HG02642 (cell line): ENCODE results near the gene CDYL.

Source experiments
- ATAC-seq: cut with Tn5 transposase; IDR thresholded peaks from one replicate; pipeline ENCODE4 v1.9.1; 2021; ENCODE audit warnings: mild to moderate bottlenecking; ENCODE audit not compliant: unreplicated experiment, poor library complexity

The CDYL gene

GRCh38 chr6:4929097-4929718 is 153.0 kb downstream of the CDYL start:
- ATAC-seq = no peak

- ATAC-seq = no peak
These were observed 154.0 kb downstream of the CDYL start for GRCh38 chr6:4930025-4930691.

- no peak for ATAC-seq
These were observed 155.5 kb downstream of the CDYL start for GRCh38 chr6:4931530-4932227.

- ATAC-seq = no peak
These were observed 156.2 kb downstream of the CDYL start for GRCh38 chr6:4932228-4932903.

- ATAC-seq = peak; percentile 52
These were observed 159.3 kb downstream of the CDYL start for GRCh38 chr6:4935486-4935885.

GRCh38 chr6:4935975-4936680 is 159.9 kb downstream of the CDYL start:
- ATAC-seq = no peak

GRCh38 chr6:4936681-4937041 is 160.5 kb downstream of the CDYL start:
- ATAC-seq = no peak

- ATAC-seq = no peak
These were observed 161.2 kb downstream of the CDYL start for GRCh38 chr6:4937414-4937813.

GRCh38 chr6:4939241-4939640 is 163.0 kb downstream of the CDYL start:
- no peak for ATAC-seq

GRCh38 chr6:4940416-4940815 is 164.2 kb downstream of the CDYL start:
- ATAC-seq = no peak

- peak; percentile 64 for ATAC-seq
These were observed 165.8 kb downstream of the CDYL start for GRCh38 chr6:4941782-4942672.

GRCh38 chr6:4942673-4943009 is 166.4 kb downstream of the CDYL start:
- no peak for ATAC-seq

- no peak for ATAC-seq
These were observed 167.5 kb downstream of the CDYL start for GRCh38 chr6:4943716-4944115.

- no peak for ATAC-seq
These were observed 168.1 kb downstream of the CDYL start for GRCh38 chr6:4944325-4944724.

- ATAC-seq = no peak
These were observed 170.3 kb downstream of the CDYL start for GRCh38 chr6:4946521-4946920.

GRCh38 chr6:4947716-4948115 is 171.5 kb downstream of the CDYL start:
- ATAC-seq = no peak

GRCh38 chr6:4948781-4949450 is 172.7 kb downstream of the CDYL start:
- no peak for ATAC-seq

GRCh38 chr6:4950076-4950475 is 173.9 kb downstream of the CDYL start:
- ATAC-seq = no peak

- no peak for ATAC-seq
These were observed 174.8 kb downstream of the CDYL start for GRCh38 chr6:4950836-4951533.
